ENCODE measurements around the gene PHACTR3. TPM values are rescaled to one million over a fixed set of nuclear protein-coding genes. Genes with fewer than 3 reads are reported as not detected.

Gene PHACTR3
- total RNA-seq, 5 donors from 2014 or later (not counting 1 experiment from before 2014, with no cell fraction given): not detected

GRCh38 chr20:59670786-59671492 is 66.6 kb downstream of the PHACTR3 start:
- peaks cover 10 to 19% of the 10 kb centered on the region in 2 donors for H3K27me3 Mint-ChIP-seq
- ATAC-seq (replicated peaks in 1 of 4): no peak
- H3K4me3 Mint-ChIP-seq: no peak overlapping the region
- CTCF ChIA-PET: no interaction called here
- no peak for DNase-seq
- Histone ChIP-seq H3K4me1 (ENCODE audit: control insufficient read depth in 1 of 2, extremely low read depth in 1 of 2, insufficient read depth in 2 of 2, low read length in 2 of 2) (no peaks in the 10 kb centered on the region), H3K36me3 (ENCODE audit: control insufficient read depth in 2 of 2, extremely low read depth in 1 of 2, insufficient read depth in 1 of 2, low read length in 1 of 2) (no peaks in the 10 kb centered on the region), H3K9me3 (no peaks in the 10 kb centered on the region), H3K4me3 (ENCODE audit: control insufficient read depth in 1 of 2, extremely low read depth in 1 of 2, low read length in 1 of 2) (no peak overlapping the region), H3K27ac (ENCODE audit: low read length) (no peak overlapping the region), H3K27me3 (replicated peaks in 1 of 2; ENCODE audit: control insufficient read depth in 2 of 2, extremely low read depth in 1 of 2, insufficient read depth in 2 of 2, low read length in 1 of 2) (peaks cover 0 to 32% of the 10 kb centered on the region in 2 experiments)
- POLR2A ChIA-PET: no interaction called here
- H3K36me3 Mint-ChIP-seq: no peaks in the 10 kb centered on the region
- no peaks in the 10 kb centered on the region for H3K4me1 Mint-ChIP-seq
- no peak overlapping the region for H3K27ac Mint-ChIP-seq
- 68% methylated on average over 6 of the region's 9 CpGs for WGBS (ENCODE audit: insufficient coverage)
- H3K9me3 Mint-ChIP-seq: peaks cover 0 to 5% (median 0%) of the 10 kb centered on the region in 3 donors

GRCh38 chr20:59671661-59672471 is 67.5 kb downstream of the PHACTR3 start:
- H3K36me3 Mint-ChIP-seq: no peaks in the 10 kb centered on the region
- H3K4me1 Mint-ChIP-seq: no peaks in the 10 kb centered on the region
- WGBS (ENCODE audit: insufficient coverage): 88% methylated on average over 10 of the region's 16 CpGs
- ATAC-seq (replicated peaks in 1 of 4): no peak
- no peak overlapping the region for H3K4me3 Mint-ChIP-seq
- H3K27ac Mint-ChIP-seq: no peak overlapping the region
- Histone ChIP-seq H3K27ac (ENCODE audit: low read length) (no peak overlapping the region), H3K4me3 (ENCODE audit: control insufficient read depth in 1 of 2, extremely low read depth in 1 of 2, low read length in 1 of 2) (no peak overlapping the region), H3K9me3 (no peaks in the 10 kb centered on the region), H3K4me1 (ENCODE audit: control insufficient read depth in 1 of 2, extremely low read depth in 1 of 2, insufficient read depth in 2 of 2, low read length in 2 of 2) (no peaks in the 10 kb centered on the region), H3K27me3 (replicated peaks in 1 of 2; ENCODE audit: control insufficient read depth in 2 of 2, extremely low read depth in 1 of 2, insufficient read depth in 2 of 2, low read length in 1 of 2) (peaks cover 0 to 33% of the 10 kb centered on the region in 2 experiments), H3K36me3 (ENCODE audit: control insufficient read depth in 2 of 2, extremely low read depth in 1 of 2, insufficient read depth in 1 of 2, low read length in 1 of 2) (no peaks in the 10 kb centered on the region)
- no peak for DNase-seq
- peaks cover 12 to 14% of the 10 kb centered on the region in 2 donors for H3K27me3 Mint-ChIP-seq
- ChIA-PET CTCF (no interaction called here), POLR2A (no interaction called here)
- H3K9me3 Mint-ChIP-seq: peaks cover 0 to 5% (median 0%) of the 10 kb centered on the region in 3 donors

GRCh38 chr20:59672576-59672975 is 68.2 kb downstream of the PHACTR3 start:
- Mint-ChIP-seq H3K9me3 (peaks cover 0 to 5% (median 0%) of the 10 kb centered on the region in 3 donors), H3K27me3 (peaks cover 17 to 19% of the 10 kb centered on the region in 2 donors), H3K27ac (no peak overlapping the region), H3K36me3 (no peaks in the 10 kb centered on the region), H3K4me1 (no peaks in the 10 kb centered on the region), H3K4me3 (no peak overlapping the region)
- no peak for ATAC-seq (replicated peaks in 1 of 4)
- Histone ChIP-seq H3K4me1 (ENCODE audit: control insufficient read depth in 1 of 2, extremely low read depth in 1 of 2, insufficient read depth in 2 of 2, low read length in 2 of 2) (no peaks in the 10 kb centered on the region), H3K4me3 (ENCODE audit: control insufficient read depth in 1 of 2, extremely low read depth in 1 of 2, low read length in 1 of 2) (no peak overlapping the region), H3K9me3 (no peaks in the 10 kb centered on the region), H3K36me3 (ENCODE audit: control insufficient read depth in 2 of 2, extremely low read depth in 1 of 2, insufficient read depth in 1 of 2, low read length in 1 of 2) (no peaks in the 10 kb centered on the region), H3K27ac (ENCODE audit: low read length) (no peak overlapping the region), H3K27me3 (replicated peaks in 1 of 2; ENCODE audit: control insufficient read depth in 2 of 2, extremely low read depth in 1 of 2, insufficient read depth in 2 of 2, low read length in 1 of 2) (peaks cover 0 to 30% of the 10 kb centered on the region in 2 experiments)
- ChIA-PET CTCF (no interaction called here), POLR2A (no interaction called here)
- 100% methylated on average over 1 of the region's 9 CpGs for WGBS (ENCODE audit: insufficient coverage)
- DNase-seq: no peak

- Mint-ChIP-seq H3K27me3 (peaks cover 17 to 27% of the 10 kb centered on the region in 2 donors), H3K4me1 (no peaks in the 10 kb centered on the region), H3K4me3 (no peak overlapping the region), H3K27ac (no peak overlapping the region), H3K36me3 (no peaks in the 10 kb centered on the region), H3K9me3 (peaks cover 0 to 5% (median 0%) of the 10 kb centered on the region in 3 donors)
- no peaks in the 10 kb centered on the region for H3K9me3 ChIP-seq
- CTCF ChIA-PET: no interaction called here
- ATAC-seq (replicated peaks in 1 of 4): no peak
- WGBS (ENCODE audit: insufficient coverage): 79% methylated on average over 15 of the region's 16 CpGs
- H3K4me3 ChIP-seq (ENCODE audit: control insufficient read depth in 1 of 2, extremely low read depth in 1 of 2, low read length in 1 of 2): no peak overlapping the region
- H3K27me3 ChIP-seq (replicated peaks in 1 of 2; ENCODE audit: control insufficient read depth in 2 of 2, extremely low read depth in 1 of 2, insufficient read depth in 2 of 2, low read length in 1 of 2): peaks cover 0 to 33% of the 10 kb centered on the region in 2 experiments
- H3K27ac ChIP-seq (ENCODE audit: low read length): no peak overlapping the region
- POLR2A ChIA-PET: no interaction called here
- no peak for DNase-seq
- no peaks in the 10 kb centered on the region for H3K4me1 ChIP-seq (ENCODE audit: control insufficient read depth in 1 of 2, extremely low read depth in 1 of 2, insufficient read depth in 2 of 2, low read length in 2 of 2)
- no peaks in the 10 kb centered on the region for H3K36me3 ChIP-seq (ENCODE audit: control insufficient read depth in 2 of 2, extremely low read depth in 1 of 2, insufficient read depth in 1 of 2, low read length in 1 of 2)
These were observed 69.1 kb downstream of the PHACTR3 start for GRCh38 chr20:59673288-59673997.

GRCh38 chr20:59673998-59674445 is 69.7 kb downstream of the PHACTR3 start:
- CTCF ChIA-PET: no interaction called here

GRCh38 chr20:59676126-59676850 is 71.9 kb downstream of the PHACTR3 start:
- no peaks in the 10 kb centered on the region for H3K36me3 ChIP-seq (ENCODE audit: control insufficient read depth in 2 of 2, extremely low read depth in 1 of 2, insufficient read depth in 1 of 2, low read length in 1 of 2)
- WGBS (ENCODE audit: insufficient coverage): 71% methylated on average over 8 of the region's 11 CpGs
- H3K9me3 ChIP-seq: no peaks in the 10 kb centered on the region
- POLR2A ChIA-PET: no interaction called here
- no peaks in the 10 kb centered on the region for H3K36me3 Mint-ChIP-seq
- H3K27ac Mint-ChIP-seq: no peak overlapping the region
- CTCF ChIA-PET: no interaction called here
- no peaks in the 10 kb centered on the region for H3K9me3 Mint-ChIP-seq
- peaks cover 0 to 31% of the 10 kb centered on the region in 2 experiments for H3K27me3 ChIP-seq (replicated peaks in 1 of 2; ENCODE audit: control insufficient read depth in 2 of 2, extremely low read depth in 1 of 2, insufficient read depth in 2 of 2, low read length in 1 of 2)
- H3K27ac ChIP-seq (ENCODE audit: low read length): no peak overlapping the region
- ATAC-seq (replicated peaks in 1 of 4) (no peak), DNase-seq (no peak)
- peaks cover 21 to 22% of the 10 kb centered on the region in 2 donors for H3K27me3 Mint-ChIP-seq
- H3K4me1 Mint-ChIP-seq: no peaks in the 10 kb centered on the region
- no peaks in the 10 kb centered on the region for H3K4me1 ChIP-seq (ENCODE audit: control insufficient read depth in 1 of 2, extremely low read depth in 1 of 2, insufficient read depth in 2 of 2, low read length in 2 of 2)
- no peak overlapping the region for H3K4me3 Mint-ChIP-seq
- no peak overlapping the region for H3K4me3 ChIP-seq (ENCODE audit: control insufficient read depth in 1 of 2, extremely low read depth in 1 of 2, low read length in 1 of 2)

More at GRCh38 chr20:59673998-59674445, 69.7 kb downstream of the PHACTR3 start:
- H3K27ac Mint-ChIP-seq: no peak overlapping the region
- no peaks in the 10 kb centered on the region for H3K36me3 ChIP-seq (ENCODE audit: control insufficient read depth in 2 of 2, extremely low read depth in 1 of 2, insufficient read depth in 1 of 2, low read length in 1 of 2)
- no peak overlapping the region for H3K4me3 ChIP-seq (ENCODE audit: control insufficient read depth in 1 of 2, extremely low read depth in 1 of 2, low read length in 1 of 2)
- 48% methylated on average over 10 of the region's 10 CpGs for WGBS (ENCODE audit: insufficient coverage)
- no peaks in the 10 kb centered on the region for H3K36me3 Mint-ChIP-seq
- POLR2A ChIA-PET: no interaction called here
- H3K9me3 Mint-ChIP-seq: peaks cover 0 to 5% (median 0%) of the 10 kb centered on the region in 3 donors
- no peak overlapping the region for H3K4me3 Mint-ChIP-seq
- H3K9me3 ChIP-seq: no peaks in the 10 kb centered on the region
- peaks cover 18 to 28% of the 10 kb centered on the region in 2 donors for H3K27me3 Mint-ChIP-seq
- H3K27ac ChIP-seq (ENCODE audit: low read length): no peak overlapping the region
- DNase-seq: no peak
- H3K27me3 ChIP-seq (replicated peaks in 1 of 2; ENCODE audit: control insufficient read depth in 2 of 2, extremely low read depth in 1 of 2, insufficient read depth in 2 of 2, low read length in 1 of 2): peaks cover 0 to 32% of the 10 kb centered on the region in 2 experiments
- H3K4me1 ChIP-seq (ENCODE audit: control insufficient read depth in 1 of 2, extremely low read depth in 1 of 2, insufficient read depth in 2 of 2, low read length in 2 of 2): no peaks in the 10 kb centered on the region
- ATAC-seq (replicated peaks in 1 of 4): no peak
- no peaks in the 10 kb centered on the region for H3K4me1 Mint-ChIP-seq
